Trophoblast cell (in vitro differentiated cells and primary cell): ENCODE results near the gene YY1.

ENCODE experiments used
- DNase-seq, 2 donors: peaks; one replicate each; pipeline ENCODE4 v3.0.0-alpha.2; 2016
- H2AFZ ChIP-seq: 2 replicates; pipeline ENCODE4 v1.6.1; 2013; ENCODE audit warnings: low read length, moderate library complexity, mild to moderate bottlenecking; ENCODE audit not compliant: insufficient read depth, poor library complexity
- H2AK5ac ChIP-seq: 2 replicates; pipeline ENCODE4 v1.6.1; 2013; ENCODE audit warnings: mild to moderate bottlenecking, low read length
- H2BK120ac ChIP-seq: 2 replicates; pipeline ENCODE4 v1.6.1; 2013; ENCODE audit warnings: low read length, mild to moderate bottlenecking, moderate library complexity; ENCODE audit not compliant: insufficient read depth, poor library complexity
- H2BK12ac ChIP-seq: 2 replicates; pipeline ENCODE4 v1.6.1; 2013; ENCODE audit warnings: mild to moderate bottlenecking, low read length, moderate library complexity
- H2BK5ac ChIP-seq: 2 replicates; pipeline ENCODE4 v1.6.1; 2013; ENCODE audit warnings: low read length, low read depth, moderate library complexity, mild to moderate bottlenecking; ENCODE audit not compliant: poor library complexity
- H3K14ac ChIP-seq: 2 replicates; pipeline ENCODE4 v1.6.1; 2013; ENCODE audit warnings: mild to moderate bottlenecking, low read length
- H3K18ac ChIP-seq: 2 replicates; pipeline ENCODE4 v1.6.1; 2013; ENCODE audit warnings: mild to moderate bottlenecking, low read length
- H3K23ac ChIP-seq: 2 replicates; pipeline ENCODE4 v1.6.1; 2013; ENCODE audit warnings: low read length
- H3K27ac ChIP-seq: 2 replicates; pipeline ENCODE4 v1.5.1; 2013; ENCODE audit warnings: low read depth, mild to moderate bottlenecking, inconsistent platforms, low read length, moderate library complexity
- H3K27me3 ChIP-seq: 2 replicates; pipeline ENCODE4 v1.6.1; 2013; ENCODE audit warnings: inconsistent platforms, mild to moderate bottlenecking, low read length, moderate library complexity; ENCODE audit not compliant: insufficient read depth
- H3K36me3 ChIP-seq, 2 experiments: 1 replicate in 1 of 2; 2 replicates in 1 of 2; pipeline ENCODE4 v1.6.1; 2013; ENCODE audit warnings: low read length in 2 of 2, mild to moderate bottlenecking in 2 of 2, moderate library complexity in 1 of 2; ENCODE audit not compliant: insufficient read depth in 2 of 2, control insufficient read depth in 1 of 2
- H3K4ac ChIP-seq: 2 replicates; pipeline ENCODE4 v1.6.1; 2013; ENCODE audit warnings: low read depth, mild to moderate bottlenecking, low read length, moderate library complexity
- H3K4me1 ChIP-seq, 2 experiments: 1 replicate in 1 of 2; 2 replicates in 1 of 2; pipeline ENCODE4 v1.6.1; 2013; ENCODE audit warnings: low read length in 2 of 2, mild to moderate bottlenecking in 2 of 2, moderate library complexity in 1 of 2; ENCODE audit not compliant: insufficient read depth in 2 of 2, control insufficient read depth in 1 of 2
- H3K4me2 ChIP-seq: 2 replicates; pipeline ENCODE4 v1.6.1; 2013; ENCODE audit warnings: inconsistent platforms, mild to moderate bottlenecking, low read length, moderate library complexity
- H3K4me3 ChIP-seq: 2 replicates; pipeline ENCODE4 v1.5.1; 2013; ENCODE audit warnings: mild to moderate bottlenecking, low read depth, low read length, inconsistent platforms
- H3K79me1 ChIP-seq: one replicate; pipeline ENCODE4 v1.6.1; 2013; ENCODE audit warnings: low read length
- H3K79me2 ChIP-seq: 2 replicates; pipeline ENCODE4 v1.6.1; 2013; ENCODE audit warnings: low read length, mild to moderate bottlenecking; ENCODE audit not compliant: control insufficient read depth, insufficient read depth, poor library complexity
- H3K9ac ChIP-seq: 2 replicates; pipeline ENCODE4 v1.6.1; 2013; ENCODE audit warnings: mild to moderate bottlenecking, low read length
- H3K9me3 ChIP-seq: 2 replicates; pipeline ENCODE4 v1.6.1; 2013; ENCODE audit warnings: low read depth, mild to moderate bottlenecking, control low read depth, inconsistent platforms, low read length; ENCODE audit not compliant: insufficient read depth
- H4K12ac ChIP-seq: 2 replicates; pipeline ENCODE4 v1.6.1; 2013; ENCODE audit warnings: low read depth, mild to moderate bottlenecking, low read length, moderate library complexity
- H4K8ac ChIP-seq: 2 replicates; pipeline ENCODE4 v1.6.1; 2013; ENCODE audit warnings: low read depth, mild to moderate bottlenecking, low read length, moderate library complexity
- H4K91ac ChIP-seq: one replicate; pipeline ENCODE4 v1.6.1; 2013; ENCODE audit warnings: low read depth, mild to moderate bottlenecking, low read length, moderate library complexity
- WGBS: extraction: QIAGEN DNeasy Blood & Tissue Kit; methylation state at CpG from one replicate; pipeline ENCODE4 v1.1.7; 2013; ENCODE audit warnings: missing lambda C conversion rate; ENCODE audit not compliant: insufficient read length, insufficient coverage; ENCODE audit errors: extremely low coverage; 5-methylcytosine and 5-hydroxymethylcytosine counted together

The YY1 gene

DNA sequence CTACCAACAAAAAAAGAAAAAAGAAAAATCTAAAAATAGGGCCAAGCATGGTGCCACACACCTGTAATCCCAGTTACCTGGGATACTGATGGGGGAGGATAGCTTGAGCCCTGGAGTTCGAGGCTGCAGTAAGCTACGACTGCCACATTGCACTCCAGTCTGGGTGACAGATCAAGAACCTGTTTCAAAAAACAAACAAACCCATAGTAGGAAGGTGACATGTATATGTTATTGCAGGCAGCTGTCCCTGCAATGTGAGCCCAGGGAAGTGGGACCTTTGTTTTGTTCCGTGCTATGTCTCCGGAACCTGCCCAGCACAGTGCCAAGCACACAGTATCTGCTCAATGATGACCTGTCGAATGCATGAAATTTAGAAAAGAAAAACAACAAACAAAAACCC is 37.2 kb upstream of the YY1 start:
- peaks cover 0 to 7% of the 10 kb centered on the region in 2 experiments for H3K4me1 ChIP-seq

GRCh38 chr14:100202712-100203111 is 36.2 kb upstream of the YY1 start:
- Histone ChIP-seq H2BK12ac (no peak overlapping the region), H3K27ac (no peak overlapping the region), H4K12ac (no peak overlapping the region), H3K9me3 (peaks cover 2% of the 10 kb centered on the region), H3K27me3 (no peaks in the 10 kb centered on the region), H2BK120ac (no peak overlapping the region), H3K23ac (no peak overlapping the region), H2BK5ac (no peak overlapping the region), H4K91ac (no peak overlapping the region), H3K9ac (no peak overlapping the region), H3K4me1 (peaks cover 0 to 7% of the 10 kb centered on the region in 2 experiments), H2AFZ (no peak overlapping the region), H3K4ac (no peak overlapping the region), H3K4me2 (no peak overlapping the region), H3K36me3 (no peaks in the 10 kb centered on the region), H3K79me1 (no peaks in the 10 kb centered on the region), H3K14ac (no peak overlapping the region), H3K18ac (no peak overlapping the region), H4K8ac (no peak overlapping the region), H2AK5ac (no peak overlapping the region), H3K4me3 (no peak overlapping the region), H3K79me2 (no peaks in the 10 kb centered on the region)
- WGBS = no CpG with 5 or more reads among the region's 4 CpGs
- DNase-seq = no peak

More for the DNA sequence above, 37.2 kb upstream of the YY1 start:
- Histone ChIP-seq H3K9me3 (no peaks in the 10 kb centered on the region), H3K18ac (no peak overlapping the region), H2BK5ac (no peak overlapping the region), H4K12ac (no peak overlapping the region), H2BK12ac (no peak overlapping the region), H2AK5ac (no peak overlapping the region), H3K27me3 (no peaks in the 10 kb centered on the region), H3K9ac (no peak overlapping the region), H2AFZ (no peak overlapping the region), H3K4ac (no peak overlapping the region), H2BK120ac (no peak overlapping the region), H3K36me3 (no peaks in the 10 kb centered on the region), H4K91ac (no peak overlapping the region), H3K23ac (no peak overlapping the region), H3K79me2 (no peaks in the 10 kb centered on the region), H3K4me3 (no peak overlapping the region), H4K8ac (no peak overlapping the region), H3K27ac (no peak overlapping the region), H3K14ac (no peak overlapping the region), H3K79me1 (no peaks in the 10 kb centered on the region), H3K4me2 (no peak overlapping the region)
- no CpG with 5 or more reads among the region's 5 CpGs for WGBS
- DNase-seq = no peak

DNA sequence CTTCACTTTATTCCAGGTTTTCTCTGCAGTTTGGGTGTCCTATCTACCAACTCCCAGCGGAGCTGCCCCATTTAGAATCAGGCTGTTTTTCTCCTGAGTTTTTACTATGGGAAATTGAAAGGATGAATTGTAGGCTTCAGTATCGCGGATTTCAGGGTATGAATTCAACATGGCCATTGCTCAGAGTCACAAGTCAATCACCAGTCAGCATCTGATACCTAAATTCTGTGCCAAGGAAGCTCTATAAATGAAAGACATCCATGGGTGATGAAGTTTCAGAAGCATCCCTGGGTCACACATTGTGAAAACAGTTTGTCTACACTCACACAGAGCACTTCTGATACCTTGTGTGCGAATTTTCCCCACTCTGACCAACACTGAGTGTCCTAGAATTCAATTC is 35.8 kb upstream of the YY1 start:
- Histone ChIP-seq H2BK5ac (no peak overlapping the region), H3K79me1 (no peaks in the 10 kb centered on the region), H3K14ac (no peak overlapping the region), H3K27me3 (no peaks in the 10 kb centered on the region), H2AK5ac (no peak overlapping the region), H4K91ac (no peak overlapping the region), H3K18ac (no peak overlapping the region), H3K23ac (no peak overlapping the region), H3K9me3 (peaks cover 2% of the 10 kb centered on the region), H3K27ac (no peak overlapping the region), H2BK120ac (no peak overlapping the region), H4K12ac (no peak overlapping the region), H3K79me2 (no peaks in the 10 kb centered on the region), H3K9ac (no peak overlapping the region), H3K4ac (no peak overlapping the region), H3K36me3 (no peaks in the 10 kb centered on the region), H3K4me2 (no peak overlapping the region), H2AFZ (no peak overlapping the region), H3K4me3 (no peak overlapping the region), H2BK12ac (no peak overlapping the region), H4K8ac (no peak overlapping the region), H3K4me1 (peaks cover 0 to 7% of the 10 kb centered on the region in 2 experiments)
- no CpG with 5 or more reads among the region's 4 CpGs for WGBS
- DNase-seq = no peak

GRCh38 chr14:100203962-100204834 is 34.7 kb upstream of the YY1 start:
- H3K79me2 ChIP-seq = no peaks in the 10 kb centered on the region
- no peak overlapping the region for H3K23ac ChIP-seq
- peaks cover 2% of the 10 kb centered on the region for H3K9me3 ChIP-seq
- H3K4me2 ChIP-seq = no peak overlapping the region
- H2BK5ac ChIP-seq = no peak overlapping the region
- H3K4ac ChIP-seq = no peak overlapping the region
- H4K8ac ChIP-seq = no peak overlapping the region
- H2BK120ac ChIP-seq = no peak overlapping the region
- H3K9ac ChIP-seq = no peak overlapping the region
- no peak overlapping the region for H2AFZ ChIP-seq
- H2AK5ac ChIP-seq = no peak overlapping the region
- no peaks in the 10 kb centered on the region for H3K36me3 ChIP-seq
- H3K14ac ChIP-seq = no peak overlapping the region
- no peaks in the 10 kb centered on the region for H3K79me1 ChIP-seq
- H3K18ac ChIP-seq = no peak overlapping the region
- H3K27me3 ChIP-seq = no peaks in the 10 kb centered on the region
- DNase-seq = peak; percentile 85
- no peak overlapping the region for H3K4me3 ChIP-seq
- no peak overlapping the region for H3K27ac ChIP-seq
- peaks cover 0 to 7% of the 10 kb centered on the region in 2 experiments for H3K4me1 ChIP-seq
- no peak overlapping the region for H4K91ac ChIP-seq
- WGBS = no CpG with 5 or more reads among the region's 4 CpGs
- H4K12ac ChIP-seq = no peak overlapping the region
- H2BK12ac ChIP-seq = no peak overlapping the region
